PC-9 (cell line): Measurements from ENCODE around the gene TLN1.

ENCODE experiments used
- CTCF ChIP-seq: fragments of 200-600 bp; sonication (generic); conservative IDR thresholded peaks from 2 replicates; pipeline ENCODE4 v1.6.1; 2017; ENCODE audit warnings: mixed run types, antibody characterized with exemption, mild to moderate bottlenecking, moderate library complexity
- EZH2 ChIP-seq: fragments of 200-600 bp; sonication (generic); IDR thresholded peaks from 2 replicates; pipeline ENCODE4 v1.8.0; 2017; ENCODE audit warnings: antibody characterized with exemption, low read depth

GRCh38 chr9:35732800-35733541 is 976 bp upstream of the TLN1 start:
- no peak for TF ChIP-seq EZH2
- no peak; the same call in 1 of the 2 replicates for TF ChIP-seq CTCF
